Midbrain (tissue), 1 donor: Measurements from ENCODE around the gene HSP90B1.

Experiments used
- DNase-seq: peaks from one replicate; lab custom pipeline; 2025; lab: John Stamatoyannopoulos, UW

The HSP90B1 gene

DNA sequence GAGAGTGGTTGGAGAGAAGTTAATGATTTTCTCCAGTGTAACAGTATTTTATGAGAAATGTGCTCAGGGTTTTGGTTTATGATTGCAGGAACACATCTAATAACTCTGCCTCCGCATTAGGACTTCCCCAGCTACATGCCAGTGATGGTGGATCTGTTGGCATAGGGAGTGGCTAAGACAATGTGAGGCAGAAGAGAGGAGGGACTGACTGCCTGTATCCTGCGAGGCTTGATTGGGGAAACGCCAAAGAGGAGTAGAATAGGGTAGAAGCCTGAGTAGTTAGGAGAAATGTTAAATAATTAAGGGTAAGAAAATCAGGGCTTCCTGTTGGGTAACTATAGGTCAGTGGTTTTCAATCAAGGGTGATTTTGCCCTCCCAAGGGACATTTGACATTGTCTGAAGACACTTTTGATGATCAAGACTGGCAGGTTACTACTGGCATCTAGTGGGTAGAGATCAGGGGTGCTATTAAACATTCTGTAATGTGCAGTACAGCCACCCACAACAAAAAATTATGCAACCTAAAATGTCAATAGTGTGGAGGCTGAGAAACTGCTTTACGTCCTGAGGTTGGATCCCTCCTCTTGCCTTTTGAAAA is 48.3 kb downstream of the HSP90B1 start:
- DNase-seq = no peak

- DNase-seq = no peak
These were observed 56.6 kb downstream of the HSP90B1 start for GRCh38 chr12:103986829-103987228.

GRCh38 chr12:103994235-103994634 is 64.0 kb downstream of the HSP90B1 start:
- DNase-seq = no peak

DNA sequence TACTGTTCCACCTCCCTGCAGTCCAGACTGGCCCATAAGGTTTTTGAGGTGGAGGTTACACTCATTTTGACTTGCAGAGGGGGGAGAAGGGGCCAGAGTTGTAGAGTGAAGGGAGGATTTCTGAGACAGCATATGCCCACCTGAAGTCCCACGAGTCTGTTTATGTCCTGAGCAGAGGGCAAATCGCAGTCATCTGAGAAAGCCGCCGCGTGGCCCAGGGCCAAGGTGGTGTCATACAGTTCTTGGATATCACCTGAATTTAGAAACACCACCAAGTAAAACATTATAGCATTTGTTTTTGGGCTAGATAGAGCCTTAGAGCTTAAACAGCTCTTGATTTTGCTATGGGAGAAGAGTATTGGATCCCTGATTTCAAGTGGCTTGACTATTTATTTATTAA is 66.4 kb downstream of the HSP90B1 start:
- DNase-seq = no peak

DNA sequence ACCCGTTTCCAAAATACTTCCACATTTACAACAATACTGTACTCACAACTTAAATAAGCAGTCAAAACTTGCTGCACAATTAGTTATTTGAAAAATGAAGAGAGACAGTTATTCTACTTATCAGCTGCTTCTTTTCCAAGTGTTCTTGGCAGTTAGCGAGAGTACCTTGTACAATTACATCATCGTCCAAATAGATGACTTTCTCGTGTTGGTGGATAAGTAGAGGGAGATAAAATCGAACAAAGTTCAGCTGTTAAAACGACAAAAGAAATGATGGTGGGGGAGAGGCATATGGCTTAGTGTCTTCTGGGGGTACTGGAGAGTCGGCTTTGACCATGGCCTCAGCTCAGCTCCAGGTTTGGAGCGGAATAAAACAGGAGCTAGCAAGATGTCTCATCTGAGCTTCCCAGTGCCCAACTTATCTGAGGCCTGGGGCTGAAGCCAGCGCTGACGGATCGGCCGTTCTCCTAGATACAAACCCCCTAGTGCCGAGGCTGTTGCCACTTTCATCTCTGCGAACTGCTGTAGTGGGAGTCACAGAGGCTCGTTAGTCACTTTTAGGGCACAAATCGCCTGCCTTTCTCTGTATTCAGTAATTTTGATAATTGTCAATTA is 67.2 kb downstream of the HSP90B1 start:
- DNase-seq = no peak
